Urothelium cell line (cell line): ENCODE measurements around the gene USP6NL.

Experiments used
- DNase-seq: peaks from one replicate; pipeline ENCODE4 v3.0.0; 2011; ENCODE audit warnings: low spot score, mixed read lengths
- FAIRE-seq: peaks from 2 replicates; lab custom pipeline; 2011; peaks lifted over from hg19 to GRCh38; lab: Jason Lieb, UNC

The USP6NL gene

GRCh38 chr10:11430421-11431215, 180.8 kb downstream of the USP6NL start:
- no peak for FAIRE-seq
- no peak for DNase-seq

- DNase-seq (peak; percentile 38), FAIRE-seq (no peak)
Measured at GRCh38 chr10:11429439-11430052, 181.9 kb downstream of the USP6NL start.

GRCh38 chr10:11425676-11426075, 185.8 kb downstream of the USP6NL start:
- no peak for FAIRE-seq
- DNase-seq = no peak

GRCh38 chr10:11425296-11425610, 186.2 kb downstream of the USP6NL start:
- FAIRE-seq (no peak), DNase-seq (no peak)

- peak; percentile 77 for DNase-seq
- FAIRE-seq = no peak
Measured at GRCh38 chr10:11424456-11425295, 186.8 kb downstream of the USP6NL start.

- FAIRE-seq (no peak), DNase-seq (no peak)
Measured at GRCh38 chr10:11416974-11417373, 194.5 kb downstream of the USP6NL start.

- no peak for DNase-seq
- no peak for FAIRE-seq
Measured at GRCh38 chr10:11415095-11415494, 196.4 kb downstream of the USP6NL start.

- no peak for DNase-seq
- FAIRE-seq = no peak
Measured at GRCh38 chr10:11414314-11415038, 197.0 kb downstream of the USP6NL start.

- no peak for FAIRE-seq
Measured at GRCh38 chr10:11411926-11412545, 199.4 kb downstream of the USP6NL start.

GRCh38 chr10:11409357-11409756, 202.1 kb downstream of the USP6NL start:
- FAIRE-seq = no peak

More at GRCh38 chr10:11411926-11412545, 199.4 kb downstream of the USP6NL start:
- DNase-seq = no peak

GRCh38 chr10:11407939-11408338, 203.5 kb downstream of the USP6NL start:
- no peak for DNase-seq
- FAIRE-seq = no peak

More at GRCh38 chr10:11409357-11409756, 202.1 kb downstream of the USP6NL start:
- DNase-seq = no peak

GRCh38 chr10:11406746-11407145, 204.7 kb downstream of the USP6NL start:
- DNase-seq (no peak), FAIRE-seq (no peak)

GRCh38 chr10:11404901-11405300, 206.5 kb downstream of the USP6NL start:
- no peak for DNase-seq
- no peak for FAIRE-seq
